ENCODE results near the gene COA1.
"Not testable (repeated sequence)": the region's sequence is repeated elsewhere in the genome, so short reads cannot be mapped to it uniquely, and the experiment has no call there.

Gene COA1

DNA sequence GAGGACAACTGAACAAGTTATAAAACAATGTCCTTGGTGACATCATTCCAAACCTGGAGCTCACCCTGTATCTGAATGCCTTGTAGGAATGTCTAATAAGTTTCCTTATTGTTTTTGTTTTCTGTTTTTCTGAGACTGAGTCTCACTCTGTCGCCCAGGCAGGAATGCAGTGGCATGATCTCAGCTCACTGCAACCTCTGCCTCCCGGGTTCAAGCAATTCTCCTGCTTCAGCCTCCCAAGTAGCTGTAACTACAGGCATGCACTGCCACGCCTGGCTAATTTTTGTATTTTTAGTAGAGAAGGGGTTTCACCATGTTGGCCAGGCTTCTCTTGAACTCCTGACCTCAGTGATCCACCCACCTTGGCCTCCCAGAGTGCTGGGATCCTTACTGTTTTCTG, 2.2 kb upstream of the COA1 start:
- not testable (repeated sequence) for DNase-seq (ENCODE audit: low read depth, low spot score); H3K27ac ChIP-seq

DNA sequence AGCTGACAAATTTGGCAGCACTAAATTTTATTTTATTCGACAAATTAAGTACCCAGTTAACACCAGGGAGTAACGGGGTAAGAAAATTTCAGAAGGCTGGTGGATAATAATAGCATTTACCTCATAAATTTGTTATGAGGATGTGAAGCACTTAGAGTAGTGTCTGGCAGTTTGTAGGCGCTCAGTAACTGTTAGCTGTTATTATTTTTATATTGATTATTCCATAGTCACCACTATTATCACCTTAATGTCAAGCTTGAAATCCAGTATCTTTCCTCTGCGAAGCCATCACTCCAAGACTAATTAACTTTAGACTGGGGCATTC, 563 bp upstream of the COA1 start:
- peak overlapping the region; percentile 85 for H3K27ac ChIP-seq
- no peak for DNase-seq (ENCODE audit: low read depth, low spot score)

DNA sequence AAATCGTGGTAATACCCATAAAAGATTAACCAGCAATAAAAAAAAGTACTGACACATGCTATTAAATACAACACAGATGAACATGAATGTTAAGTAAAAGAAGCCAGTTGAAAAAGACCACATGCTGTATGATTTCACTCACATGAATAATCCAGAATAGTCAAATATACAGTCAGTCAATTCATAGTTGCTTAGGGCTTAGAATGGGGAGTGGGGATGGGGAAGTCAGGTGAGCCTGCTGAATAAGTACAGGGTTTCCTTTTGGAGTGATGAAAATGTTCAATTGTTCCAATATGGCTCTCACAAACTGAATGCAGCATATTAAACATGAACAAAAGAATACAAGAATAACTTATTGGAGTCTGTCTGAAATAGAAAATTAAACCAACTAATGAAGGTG, 1.8 kb downstream of the COA1 start:
- DNase-seq (ENCODE audit: low read depth, low spot score) = no peak
- H3K27ac ChIP-seq = no peak overlapping the region

DNA sequence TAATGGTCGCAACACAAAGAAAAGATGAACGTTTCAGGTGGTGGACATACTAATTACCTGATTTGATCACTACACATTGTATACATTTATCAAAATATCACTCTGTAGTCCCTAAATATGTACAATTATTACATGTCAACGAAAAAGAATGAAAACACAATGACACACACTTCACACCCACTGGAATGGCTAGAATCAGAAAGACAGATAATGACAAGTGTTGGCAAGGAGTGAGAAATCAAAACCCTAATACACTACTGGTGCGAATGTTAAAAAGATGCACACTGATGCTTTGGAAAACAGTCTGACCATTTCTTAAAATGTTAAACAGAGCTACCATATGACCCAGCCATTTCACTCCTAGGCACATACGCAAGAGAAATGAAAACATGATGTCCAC, 2.3 kb downstream of the COA1 start:
- DNase-seq (ENCODE audit: low read depth, low spot score) = no peak
- no peak overlapping the region for H3K27ac ChIP-seq

DNA sequence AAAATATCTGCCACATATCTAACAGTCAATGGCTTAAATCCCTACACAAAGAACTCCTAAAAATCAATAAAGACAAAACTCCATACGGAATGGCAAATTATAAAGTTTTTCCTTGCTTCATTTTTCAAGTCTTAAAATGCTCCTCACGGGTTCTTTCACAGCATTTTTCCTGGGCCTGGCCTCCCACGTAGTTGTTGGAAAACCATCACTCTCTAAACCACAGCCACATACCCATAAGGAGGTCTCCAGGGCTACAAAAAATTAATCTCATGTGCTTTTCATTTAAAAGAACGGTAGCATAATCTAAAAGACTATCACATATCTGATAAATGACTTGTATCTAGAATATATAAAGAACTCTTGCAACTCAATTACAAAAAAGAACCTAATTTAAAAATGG, 2.9 kb downstream of the COA1 start:
- no peak overlapping the region for H3K27ac ChIP-seq
- DNase-seq (ENCODE audit: low read depth, low spot score) = no peak

DNA sequence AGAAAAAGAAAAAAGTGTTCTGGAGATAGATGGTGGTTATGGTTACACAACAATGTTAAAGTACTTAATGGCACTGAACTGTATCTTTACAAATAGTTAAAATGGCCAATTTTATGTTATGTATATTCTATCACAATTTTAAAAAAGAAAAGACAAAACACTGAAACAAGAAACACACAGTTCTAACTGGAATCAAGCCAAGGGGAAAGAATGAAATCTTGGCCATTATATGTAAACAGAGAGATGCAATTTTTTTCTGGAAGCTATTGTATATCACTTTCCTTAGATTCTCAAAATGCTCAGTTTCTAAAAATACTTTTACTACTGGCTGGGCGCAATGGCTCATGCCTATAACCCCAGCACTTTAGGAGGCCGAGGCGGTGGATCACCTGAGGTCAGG, 4.1 kb downstream of the COA1 start:
- no peak for DNase-seq (ENCODE audit: low read depth, low spot score)
- H3K27ac ChIP-seq = no peak overlapping the region

DNA sequence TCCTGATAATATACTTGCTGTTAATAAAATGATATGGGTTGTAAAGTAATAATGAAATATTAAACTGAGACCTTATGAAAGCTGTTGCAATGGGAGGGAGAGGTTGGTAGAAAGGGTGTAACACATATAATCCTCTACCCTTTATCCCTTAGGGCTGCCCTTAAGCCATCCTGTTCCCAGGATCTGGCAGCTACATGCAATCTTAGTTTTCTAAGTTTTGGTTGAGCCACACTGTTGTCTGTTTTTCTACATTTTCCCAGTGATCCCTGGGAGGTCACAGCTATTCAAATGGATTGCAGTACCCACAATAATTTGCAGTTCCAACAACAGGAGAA, 6.3 kb downstream of the COA1 start:
- no peak for DNase-seq (ENCODE audit: low read depth, low spot score)
- no peak overlapping the region for H3K27ac ChIP-seq

DNA sequence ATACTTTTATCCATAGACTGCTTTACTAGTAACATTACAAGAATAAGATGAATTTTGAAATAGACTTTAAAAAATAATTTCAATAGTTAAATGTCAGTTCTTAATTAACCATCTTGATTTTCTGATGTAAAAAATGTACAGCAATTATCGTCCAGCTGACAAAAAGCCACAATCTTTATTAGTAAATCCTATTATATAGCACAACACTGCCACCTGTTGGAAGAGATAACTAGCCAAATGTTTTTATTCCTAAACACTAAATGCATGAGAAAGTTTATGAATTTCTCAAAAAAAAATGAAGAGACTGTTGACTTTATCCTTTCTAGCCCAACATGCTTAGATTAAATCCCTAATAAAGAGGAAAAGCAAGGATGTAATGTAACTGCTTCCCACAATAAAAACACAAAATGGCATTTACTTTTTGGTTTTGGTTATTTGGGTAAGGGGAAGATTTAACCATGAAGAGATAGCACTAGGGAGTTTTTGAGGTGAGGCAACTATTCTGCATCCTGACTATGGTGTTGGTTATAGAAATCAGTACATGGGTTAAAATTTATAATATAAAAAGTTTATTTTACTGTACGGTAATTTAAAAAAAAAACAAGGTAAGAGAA, 8.0 kb downstream of the COA1 start:
- no peak for DNase-seq (ENCODE audit: low read depth, low spot score)
- no peak overlapping the region for H3K27ac ChIP-seq

DNA sequence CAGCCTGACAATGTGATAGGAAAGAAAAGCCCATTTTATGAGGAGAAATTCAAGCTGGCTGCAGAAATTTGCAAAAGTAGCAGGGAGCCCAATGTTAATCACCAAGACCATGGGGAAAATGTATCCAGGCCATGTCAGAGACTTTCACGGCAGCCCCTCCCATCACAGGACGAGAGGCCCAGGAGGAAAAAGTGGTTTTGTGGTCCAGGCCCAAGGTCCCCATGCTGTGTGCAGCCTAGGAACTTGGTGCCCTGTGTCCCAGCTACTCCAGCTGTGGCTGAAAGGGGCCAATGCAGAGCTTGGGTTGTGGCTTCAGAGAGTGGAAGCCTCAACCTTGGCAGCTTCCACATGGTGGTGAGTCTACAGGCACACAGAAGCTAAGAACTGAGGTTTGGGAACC, 12.7 kb downstream of the COA1 start:
- no peak overlapping the region for H3K27ac ChIP-seq
- DNase-seq (ENCODE audit: low read depth, low spot score) = no peak

DNA sequence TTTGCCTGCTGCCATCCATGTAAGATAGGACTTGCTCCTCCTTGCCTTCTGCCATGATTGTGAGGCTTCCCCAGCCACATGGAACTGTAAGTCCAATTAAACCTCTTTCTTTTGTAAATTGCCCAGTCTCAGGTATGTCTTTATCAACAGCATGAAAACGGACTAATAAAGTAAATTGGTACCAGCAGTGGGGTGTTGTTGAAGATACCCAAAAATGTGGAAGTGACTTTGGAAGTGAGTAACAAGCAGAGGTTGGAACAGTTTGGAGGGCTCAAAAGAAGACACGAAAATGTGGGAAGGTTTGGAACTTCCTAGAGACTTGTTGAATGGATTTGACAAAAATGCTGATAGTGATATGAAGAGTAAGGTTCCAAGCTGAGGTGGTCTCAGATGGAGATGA, 13.4 kb downstream of the COA1 start:
- DNase-seq (ENCODE audit: low read depth, low spot score); H3K27ac ChIP-seq: not testable (repeated sequence)

DNA sequence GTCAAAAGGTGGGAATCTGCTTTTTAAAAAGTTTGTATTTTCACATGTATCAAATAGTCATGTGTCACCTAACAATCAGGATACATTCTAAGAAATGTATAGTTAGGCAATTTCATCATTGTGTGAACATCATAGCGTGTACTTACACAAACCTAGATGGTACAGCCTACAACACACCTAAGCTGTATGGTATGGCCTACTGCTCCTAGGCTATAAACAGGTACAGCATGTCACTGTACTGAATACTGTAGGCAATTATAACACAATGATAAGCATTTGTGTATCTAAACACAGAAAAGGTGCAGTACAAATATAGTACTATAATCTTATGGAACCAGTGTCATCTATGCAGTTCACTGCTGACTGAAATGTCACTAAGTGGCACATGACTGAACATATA, 17.8 kb downstream of the COA1 start:
- no peak for DNase-seq (ENCODE audit: low read depth, low spot score)
- no peak overlapping the region for H3K27ac ChIP-seq

DNA sequence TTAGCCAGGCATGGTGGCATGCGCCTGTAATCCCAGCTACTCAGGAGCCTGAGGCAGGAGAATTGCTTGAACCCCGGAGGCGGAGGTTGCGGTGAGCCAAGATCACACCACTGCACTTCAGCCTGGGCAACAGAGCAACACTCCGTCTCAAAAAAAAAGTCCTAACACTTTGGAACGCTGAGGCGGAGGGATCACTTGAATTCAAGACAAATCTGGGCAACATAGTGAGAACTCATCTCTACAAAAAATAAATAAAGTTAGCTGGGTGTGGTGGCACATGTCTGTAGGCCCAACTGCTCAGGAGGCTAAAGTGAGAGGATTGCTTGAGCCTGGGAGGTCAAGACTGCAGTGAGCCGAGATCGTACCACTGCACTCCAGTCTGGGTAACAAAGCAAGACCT, 21.3 kb downstream of the COA1 start:
- DNase-seq (ENCODE audit: low read depth, low spot score); H3K27ac ChIP-seq: not testable (repeated sequence)

DNA sequence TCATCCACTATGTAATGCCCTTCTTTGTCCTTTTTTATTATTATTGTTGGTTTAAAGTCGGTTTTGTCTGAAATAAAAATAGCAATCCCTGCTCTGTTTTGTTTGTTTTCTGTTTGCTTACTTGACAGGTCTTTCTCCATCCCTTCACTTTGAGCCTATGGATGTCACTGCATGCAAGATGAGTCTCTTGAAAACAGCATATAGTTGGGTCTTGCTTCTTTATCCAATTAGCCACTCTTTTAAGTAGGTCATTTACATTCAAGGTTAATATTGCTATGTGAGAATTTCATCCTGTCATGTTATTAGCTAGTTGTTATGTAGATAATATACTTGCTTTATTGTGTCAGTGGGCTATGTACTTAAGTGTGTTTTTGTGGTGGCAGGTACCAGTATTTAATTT, 25.8 kb downstream of the COA1 start:
- DNase-seq (ENCODE audit: low read depth, low spot score) = no peak
- H3K27ac ChIP-seq = no peak overlapping the region

DNA sequence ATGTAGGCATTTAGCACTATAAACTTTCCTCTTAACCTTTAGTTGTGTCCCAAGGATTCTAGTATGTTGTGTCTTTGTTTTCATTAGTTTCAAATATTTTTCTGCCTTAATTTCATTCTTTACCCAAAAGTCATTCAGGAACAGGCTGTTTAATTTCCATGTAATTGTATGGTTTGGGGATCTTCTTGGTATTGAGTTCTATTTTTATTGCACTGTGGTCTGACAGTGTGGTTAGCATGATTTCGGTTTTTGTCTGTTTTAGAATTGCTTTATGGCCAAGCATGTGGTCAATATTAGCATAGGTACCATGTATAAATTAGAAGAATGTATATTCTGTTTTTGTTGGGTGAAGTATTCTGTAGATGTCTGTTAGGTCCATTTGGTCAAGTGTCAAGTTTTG, 26.3 kb downstream of the COA1 start:
- no peak for DNase-seq (ENCODE audit: low read depth, low spot score)
- H3K27ac ChIP-seq = no peak overlapping the region

DNA sequence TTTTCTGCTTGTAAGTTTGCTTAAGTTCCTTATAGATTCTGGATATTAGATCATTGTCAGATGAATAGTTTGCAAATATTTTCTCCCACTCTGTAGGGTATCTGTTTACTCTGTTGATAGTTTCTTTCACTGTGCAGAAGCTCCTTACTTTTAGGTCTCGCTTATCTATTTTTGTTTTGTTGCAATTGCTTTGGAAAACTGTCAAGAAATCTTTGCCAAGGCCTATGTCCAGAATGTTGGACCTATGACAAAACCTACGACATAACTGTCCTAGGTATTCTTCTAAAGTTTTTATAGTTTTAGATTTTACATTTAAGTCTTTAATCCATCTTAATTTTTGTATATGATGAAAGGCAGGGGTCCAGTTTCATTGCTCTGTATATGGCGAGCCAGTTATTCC, 27.4 kb downstream of the COA1 start:
- H3K27ac ChIP-seq = no peak overlapping the region
- no peak for DNase-seq (ENCODE audit: low read depth, low spot score)

DNA sequence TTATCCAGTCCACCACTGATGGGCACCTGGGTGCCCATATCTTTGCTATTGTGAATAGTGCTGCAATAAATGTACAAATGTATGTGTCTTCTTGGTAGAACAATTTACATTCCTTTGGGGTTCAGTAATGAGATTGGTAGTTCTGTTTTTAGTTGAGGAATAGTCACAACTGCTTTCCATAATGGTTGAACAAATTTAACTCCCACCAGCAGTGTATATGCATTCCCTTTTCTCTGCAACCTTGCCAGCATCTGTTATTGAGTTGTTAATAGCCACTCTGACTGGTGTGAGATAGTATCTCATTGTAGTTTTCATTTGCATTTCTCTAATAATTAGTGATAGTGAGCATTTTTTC, 27.8 kb downstream of the COA1 start:
- DNase-seq (ENCODE audit: low read depth, low spot score) = no peak
- H3K27ac ChIP-seq = no peak overlapping the region

DNA sequence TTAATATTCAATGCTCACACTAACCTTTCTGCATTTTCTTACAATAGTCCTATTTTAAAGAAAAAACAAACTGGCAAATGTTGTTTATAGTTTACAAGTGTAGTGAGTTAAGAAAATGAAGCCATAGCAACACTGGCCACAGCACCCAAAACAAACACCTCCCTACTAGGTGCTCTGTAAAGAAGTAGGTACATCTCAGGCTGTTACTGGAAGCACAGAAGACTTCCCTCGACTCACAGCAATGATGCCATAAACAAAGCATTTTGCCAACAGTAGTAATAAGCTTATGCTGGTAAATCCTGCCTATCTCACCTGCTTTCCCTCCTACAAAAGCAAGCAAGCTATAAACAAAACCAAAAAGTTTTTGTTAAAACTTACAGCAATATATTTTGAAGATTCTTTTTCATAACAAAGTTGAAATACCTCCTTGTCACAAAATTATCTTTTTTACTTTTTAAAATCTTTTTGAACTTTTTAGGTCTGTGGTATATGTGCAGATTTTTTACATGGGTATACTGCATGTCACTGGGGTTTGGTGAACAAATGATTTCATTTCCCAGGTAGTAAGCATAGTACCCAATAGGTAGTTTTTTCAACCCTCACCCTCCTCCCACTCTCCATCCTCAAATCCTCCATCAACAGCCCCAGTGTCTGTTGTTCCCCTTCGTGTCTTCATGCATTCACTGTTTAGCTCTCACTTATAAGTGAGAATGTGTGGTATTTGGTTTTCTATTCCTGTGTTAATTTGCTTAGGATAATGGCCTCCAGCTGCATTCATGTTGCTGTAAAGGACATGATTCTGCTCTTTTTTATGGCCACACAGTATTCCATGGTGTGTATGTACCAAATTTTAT, 28.4 kb downstream of the COA1 start:
- DNase-seq (ENCODE audit: low read depth, low spot score) = no peak
- H3K27ac ChIP-seq = no peak overlapping the region

DNA sequence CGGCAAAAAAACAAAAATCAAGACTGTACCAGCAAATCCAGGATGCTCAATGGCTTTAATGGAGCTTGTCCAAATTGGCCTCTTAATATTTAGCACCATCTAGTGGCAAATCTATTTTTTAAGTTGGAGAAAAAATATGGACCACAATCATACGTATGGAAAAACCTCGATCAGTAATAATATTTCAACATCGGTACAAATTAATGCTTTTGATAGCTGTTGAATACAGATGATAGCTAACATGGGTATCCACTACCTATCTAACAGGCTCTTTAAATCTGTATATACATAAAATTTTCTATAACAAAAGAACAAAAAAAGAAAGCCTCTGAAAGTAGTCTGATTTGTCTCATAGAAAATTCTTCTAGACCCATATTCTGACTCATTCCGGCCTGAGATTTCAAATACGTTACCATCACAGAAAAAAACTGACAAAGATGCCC, 29.2 kb downstream of the COA1 start:
- H3K27ac ChIP-seq = no peak overlapping the region
- no peak for DNase-seq (ENCODE audit: low read depth, low spot score)

DNA sequence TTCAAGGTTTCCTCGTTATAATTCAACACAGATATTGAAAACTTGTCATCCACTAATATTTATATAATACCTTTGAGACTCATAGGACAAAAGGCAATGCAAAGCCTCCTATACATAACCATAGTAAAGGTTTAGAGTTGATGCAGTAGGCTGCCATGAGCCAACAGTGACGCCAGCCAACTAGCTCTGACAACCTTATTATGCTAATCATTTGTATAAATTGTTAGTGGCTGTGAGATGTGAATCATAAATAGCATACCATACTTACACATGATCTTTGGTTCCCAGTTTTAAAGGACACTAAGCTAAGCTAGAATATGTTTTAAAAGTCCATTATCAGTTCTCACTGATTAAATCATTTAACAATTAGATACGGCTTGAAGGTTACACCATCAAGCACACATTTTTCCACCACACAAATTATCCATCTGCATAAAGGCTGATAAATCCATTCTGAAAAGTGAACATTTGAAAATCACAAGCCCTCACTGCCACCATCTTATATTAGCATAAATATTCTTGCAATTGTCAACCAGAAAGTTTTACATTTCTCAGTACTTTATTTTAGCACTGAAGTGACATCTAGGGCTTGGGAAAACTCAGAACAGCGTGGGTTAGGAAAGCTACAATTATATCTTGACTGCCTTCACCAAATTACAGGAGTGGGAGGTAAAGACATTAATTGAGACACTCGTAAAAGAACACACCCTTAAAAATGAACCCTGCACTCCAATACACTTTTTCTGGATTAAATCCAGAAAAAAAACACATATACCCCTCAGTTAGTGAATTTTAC, 30.7 kb downstream of the COA1 start:
- no peak for DNase-seq (ENCODE audit: low read depth, low spot score)

DNA sequence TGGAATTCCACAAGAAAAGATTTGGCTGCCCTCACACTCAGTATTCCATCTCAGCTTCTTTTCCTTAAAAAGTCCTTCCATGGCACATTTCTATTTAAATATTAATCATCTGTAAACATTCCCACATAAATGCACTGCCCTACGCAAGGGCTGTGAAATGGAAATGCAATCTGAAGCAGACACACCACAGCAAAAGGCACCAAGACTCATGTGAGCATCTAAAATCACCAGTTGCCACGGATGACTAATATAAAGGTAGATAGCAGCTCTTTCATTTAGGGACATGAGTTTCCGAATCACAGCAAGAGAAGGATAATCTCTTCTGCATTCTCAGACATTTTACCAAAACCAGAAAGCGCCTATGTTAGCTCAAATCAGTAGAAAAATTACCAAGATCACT, 31.6 kb downstream of the COA1 start:
- H3K27ac ChIP-seq = no peak overlapping the region
- no peak for DNase-seq (ENCODE audit: low read depth, low spot score)

More for the DNA sequence above, 30.7 kb downstream of the COA1 start:
- H3K27ac ChIP-seq = no peak overlapping the region

DNA sequence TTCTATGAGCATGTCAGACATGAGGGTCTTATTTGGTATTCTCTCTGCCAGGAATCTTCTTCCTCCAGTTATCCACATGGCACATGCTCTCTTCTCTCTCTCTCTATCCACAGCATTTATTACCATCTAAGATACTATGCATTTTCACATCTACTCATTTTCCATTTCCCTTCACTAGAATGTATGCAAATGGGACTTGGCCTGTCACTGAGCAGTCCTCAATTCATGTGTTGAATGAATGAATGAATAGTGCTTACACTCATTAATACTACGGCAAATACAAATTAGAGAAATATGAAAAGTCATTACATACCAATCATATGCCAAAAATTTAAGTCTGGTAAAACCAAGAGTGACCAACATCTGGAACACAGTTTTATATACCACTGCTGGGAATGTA, 34.0 kb downstream of the COA1 start:
- no peak overlapping the region for H3K27ac ChIP-seq
- no peak for DNase-seq (ENCODE audit: low read depth, low spot score)

DNA sequence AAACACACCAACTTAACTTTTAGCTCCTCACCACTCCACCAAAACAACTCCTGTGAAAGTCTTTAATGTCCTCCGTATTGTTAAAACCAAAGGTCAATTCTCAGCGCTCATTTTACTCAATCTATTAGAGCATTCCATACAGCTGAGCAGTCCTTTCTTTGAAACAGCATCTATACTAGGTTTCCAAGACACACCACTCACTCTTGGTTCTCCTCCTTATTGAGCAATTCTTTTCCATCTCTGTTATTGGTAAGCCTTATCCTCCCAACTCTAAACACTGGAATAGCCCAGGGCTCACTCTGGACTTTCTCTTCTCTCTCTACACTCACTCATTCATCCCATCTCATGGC, 34.9 kb downstream of the COA1 start:
- DNase-seq (ENCODE audit: low read depth, low spot score) = no peak
- no peak overlapping the region for H3K27ac ChIP-seq

All from epithelial cell of prostate (primary cell).